Activated effector memory CD4-positive, alpha-beta T cell treated with anti-CD3 and anti-CD28 coated beads, Interleukin-2, amount 50 U/mL, for 16 hours (primary cell): Measurements from ENCODE around the gene GPR55.
"Not testable (repeated sequence)": the region's sequence is repeated elsewhere in the genome, so short reads cannot be mapped to it uniquely, and the experiment has no call there.

ENCODE experiments used
- DNase-seq: peaks from one replicate; pipeline ENCODE4 v3.0.0-alpha.2; 2020

GPR55 gene

DNA sequence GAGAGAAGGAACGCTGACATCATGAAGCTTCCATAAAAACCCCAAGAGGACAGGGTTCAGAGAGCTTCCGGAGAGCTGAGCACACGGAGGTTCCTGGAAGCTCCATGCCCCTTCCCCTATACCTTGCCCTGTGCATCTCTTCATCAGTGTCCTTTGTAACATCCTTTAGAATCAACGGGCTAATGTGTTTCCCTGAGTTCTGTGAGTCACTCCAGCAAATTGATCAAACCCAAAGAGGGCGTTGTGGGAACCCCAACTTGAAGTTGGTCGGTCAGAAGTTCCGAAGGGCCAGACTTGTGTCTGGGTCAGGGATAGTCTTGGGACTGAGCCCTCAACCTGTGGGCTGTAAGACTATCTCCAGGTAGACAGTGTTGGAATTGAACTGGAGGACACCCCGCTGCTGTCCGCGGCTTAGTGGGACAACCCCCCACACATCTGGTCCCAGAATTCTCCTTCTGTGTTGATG, 25.9 kb upstream of the GPR55 start:
- DNase-seq: no peak

- no peak for DNase-seq
Measured at GRCh38 chr2:230949966-230950873, 25.2 kb upstream of the GPR55 start.

DNA sequence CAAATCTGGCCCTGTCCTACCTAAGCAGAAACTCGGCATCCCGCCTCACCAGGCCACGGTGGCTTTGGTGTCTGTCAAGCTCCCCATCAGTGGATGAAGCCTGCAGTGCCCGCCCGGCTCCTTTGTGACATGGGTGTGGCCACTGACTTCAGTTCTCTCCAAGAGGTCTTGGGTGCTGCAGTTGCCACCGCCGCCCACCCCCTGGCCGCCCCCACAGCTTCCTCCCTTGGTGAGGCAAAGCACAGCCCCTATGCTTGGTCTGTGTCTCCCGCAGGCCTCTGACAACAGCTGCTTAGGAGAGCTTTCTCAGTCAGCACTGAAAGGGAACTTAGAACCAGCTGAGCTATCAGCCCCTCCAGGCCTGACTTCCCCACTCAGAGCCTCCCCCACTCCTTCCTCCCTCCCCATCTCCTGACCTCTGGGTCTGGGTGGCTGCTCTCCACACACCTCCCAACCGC, 22.9 kb upstream of the GPR55 start:
- no peak for DNase-seq

GRCh38 chr2:230947235-230947576, 22.2 kb upstream of the GPR55 start:
- DNase-seq: no peak

GRCh38 chr2:230946429-230947234, 21.6 kb upstream of the GPR55 start:
- no peak for DNase-seq

- DNase-seq: no peak
Measured at GRCh38 chr2:230944757-230945372, 19.8 kb upstream of the GPR55 start.

- DNase-seq: peak; percentile 83
Measured at GRCh38 chr2:230944123-230944653, 19.1 kb upstream of the GPR55 start.

GRCh38 chr2:230942920-230943896, 18.2 kb upstream of the GPR55 start:
- peak; percentile 78 for DNase-seq

- DNase-seq: no peak
Measured at GRCh38 chr2:230942371-230942770, 17.3 kb upstream of the GPR55 start.

DNA sequence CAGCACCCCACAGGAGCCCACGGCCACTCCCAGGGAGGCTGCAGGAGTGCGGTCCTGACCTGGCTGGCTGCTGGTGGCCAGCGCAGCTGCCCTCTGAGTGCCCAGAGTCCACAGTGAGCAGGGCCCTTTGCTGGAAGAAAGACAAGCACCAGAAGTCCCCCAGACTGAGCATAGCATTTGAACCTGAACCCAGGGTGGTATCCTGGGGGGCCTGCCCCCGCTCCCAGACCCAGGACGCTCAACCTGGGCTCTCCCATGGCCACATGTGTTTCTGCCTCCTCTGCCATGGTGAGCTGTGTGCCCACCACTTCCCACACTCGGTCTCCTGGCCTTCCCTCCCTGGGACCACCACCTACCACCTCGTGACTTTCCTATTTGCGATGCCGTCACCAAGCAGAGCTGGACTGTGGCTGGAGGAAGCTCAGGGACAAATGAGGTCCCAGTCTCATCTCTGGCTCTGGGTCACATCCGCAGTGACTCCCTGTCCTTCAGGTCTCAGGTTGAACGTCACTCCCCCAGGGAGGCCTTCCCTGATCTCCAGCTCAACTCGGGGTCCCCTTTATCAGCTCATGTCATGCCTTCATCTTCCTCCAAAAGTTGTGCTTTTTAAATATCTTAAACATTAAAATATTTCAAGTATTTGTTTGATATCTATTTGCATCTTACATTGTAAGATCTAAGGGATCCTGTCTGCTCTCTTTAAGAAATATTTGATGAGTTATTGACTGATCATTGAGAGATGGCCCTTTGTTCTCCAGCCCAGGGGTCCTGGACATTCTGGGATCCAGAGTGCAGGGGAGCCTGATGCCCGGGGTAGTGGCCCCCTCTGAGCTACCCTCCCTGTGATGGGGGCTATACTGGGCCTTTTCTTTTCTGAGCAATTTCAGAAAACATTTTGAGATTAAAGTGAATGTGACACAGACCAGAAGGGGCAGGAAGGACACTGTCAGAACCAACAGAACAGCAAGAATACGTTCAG, 16.4 kb upstream of the GPR55 start:
- no peak for DNase-seq

- no peak for DNase-seq
Measured at GRCh38 chr2:230940471-230940815, 15.4 kb upstream of the GPR55 start.

DNA sequence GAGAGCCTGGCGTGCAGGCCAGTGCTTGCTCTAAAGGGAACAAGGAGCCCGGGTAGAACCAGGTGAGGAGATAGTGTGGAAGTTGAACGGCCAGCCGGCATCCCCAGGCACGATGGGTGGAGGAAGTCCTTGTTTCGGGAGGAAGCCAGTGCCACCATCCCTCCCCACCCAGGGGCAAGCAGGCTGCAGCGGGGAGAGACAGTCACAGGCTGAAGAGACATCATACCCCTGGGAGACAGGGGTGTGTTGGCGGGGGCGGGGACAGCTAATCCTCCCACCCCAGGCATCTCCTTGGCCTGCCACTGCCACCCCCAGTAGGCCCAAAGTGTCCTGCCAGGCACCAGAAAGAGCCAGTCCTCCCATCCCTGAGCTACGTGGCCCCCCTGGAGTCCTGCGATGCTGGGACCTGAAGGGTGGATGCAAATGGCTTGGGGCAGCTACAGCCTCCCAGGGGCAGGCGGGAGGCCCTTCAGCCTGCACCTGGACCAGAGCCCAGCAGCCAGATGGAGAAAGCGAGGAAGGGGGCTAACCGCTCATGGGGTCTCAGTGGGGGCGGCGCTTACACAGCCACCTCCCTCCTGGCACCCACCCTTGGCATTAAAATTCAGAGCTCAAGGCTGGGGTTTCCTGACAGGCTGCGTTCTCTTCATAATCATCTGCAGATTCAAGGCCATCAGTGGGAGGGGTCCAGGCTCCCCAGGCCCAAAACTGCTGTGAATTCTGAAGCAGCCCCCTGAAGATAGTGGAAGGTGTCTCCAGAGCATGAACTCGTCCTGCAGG, 14.8 kb upstream of the GPR55 start:
- no peak for DNase-seq

DNA sequence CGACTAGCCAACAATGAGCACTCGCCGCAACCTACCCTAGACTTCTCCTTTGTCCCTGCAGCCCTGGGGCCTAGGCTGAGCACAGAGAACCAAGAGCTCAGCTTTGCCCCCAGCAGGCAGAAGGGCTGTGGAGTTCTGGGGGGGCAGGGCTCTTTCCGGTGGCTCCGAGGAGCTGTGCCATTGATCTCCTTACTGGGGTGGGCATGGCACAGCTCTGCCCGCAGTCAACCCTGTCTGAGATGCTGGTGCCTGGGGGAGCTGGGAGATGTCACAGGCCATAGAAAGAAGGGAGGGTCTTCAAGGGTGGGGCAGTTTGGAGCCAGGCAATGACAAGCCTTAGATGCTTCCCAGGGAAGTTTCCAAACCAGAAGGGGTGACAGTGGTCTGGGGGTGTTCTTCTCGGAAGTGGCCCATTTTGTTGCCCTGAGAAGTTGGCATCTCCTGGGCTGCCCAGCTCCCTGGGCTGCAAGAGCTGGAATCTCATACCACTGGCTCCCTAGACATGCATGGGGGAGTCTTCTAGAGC, 14.1 kb upstream of the GPR55 start:
- DNase-seq: no peak

DNA sequence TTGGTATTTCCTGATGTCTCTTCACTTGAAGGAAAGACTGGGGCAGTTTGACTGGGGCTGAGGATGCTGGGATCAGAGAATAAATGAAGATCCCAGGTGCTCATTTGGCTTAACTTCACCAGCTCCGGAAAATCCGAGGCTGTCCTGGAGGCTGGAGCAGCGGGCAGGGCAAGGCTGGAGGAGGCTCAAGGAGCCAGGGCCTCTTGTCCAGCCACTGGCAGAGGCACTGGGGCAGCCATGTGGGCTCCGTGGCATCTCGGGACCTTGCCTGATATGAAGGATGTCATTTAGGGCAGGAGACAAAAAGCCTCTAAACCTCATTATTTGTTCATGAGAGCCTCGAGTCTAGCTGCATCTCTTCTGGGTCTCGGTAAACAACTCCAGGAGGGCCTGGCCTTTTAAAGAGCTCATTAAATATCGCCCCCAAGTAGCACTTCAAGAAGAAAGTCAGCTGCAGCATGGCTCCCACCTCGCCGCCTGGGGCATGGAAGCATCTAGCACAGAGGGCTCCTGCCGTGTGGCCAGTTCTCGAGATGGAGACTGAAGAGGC, 13.5 kb upstream of the GPR55 start:
- no peak for DNase-seq

DNA sequence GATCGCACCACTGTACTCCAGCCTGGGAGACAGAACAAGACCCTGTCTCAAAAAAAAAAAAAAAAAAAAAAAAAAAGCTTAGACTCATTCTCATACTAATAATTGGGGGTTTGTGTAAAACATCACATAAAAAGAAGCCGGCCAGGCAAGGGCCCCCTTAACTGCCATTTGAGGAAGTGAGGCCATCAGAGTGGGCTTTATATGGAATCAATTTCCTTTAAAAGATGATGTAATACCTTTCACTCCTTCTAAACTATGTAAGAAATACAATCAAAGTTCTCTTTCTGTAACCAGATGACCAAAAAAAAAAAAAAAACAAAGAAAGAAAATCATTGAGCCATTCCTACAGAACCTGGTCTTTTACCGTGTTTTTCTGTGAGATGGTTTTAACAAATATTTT, 13.1 kb upstream of the GPR55 start:
- DNase-seq: no peak

GRCh38 chr2:230937362-230937761, 12.3 kb upstream of the GPR55 start:
- DNase-seq: no peak

DNA sequence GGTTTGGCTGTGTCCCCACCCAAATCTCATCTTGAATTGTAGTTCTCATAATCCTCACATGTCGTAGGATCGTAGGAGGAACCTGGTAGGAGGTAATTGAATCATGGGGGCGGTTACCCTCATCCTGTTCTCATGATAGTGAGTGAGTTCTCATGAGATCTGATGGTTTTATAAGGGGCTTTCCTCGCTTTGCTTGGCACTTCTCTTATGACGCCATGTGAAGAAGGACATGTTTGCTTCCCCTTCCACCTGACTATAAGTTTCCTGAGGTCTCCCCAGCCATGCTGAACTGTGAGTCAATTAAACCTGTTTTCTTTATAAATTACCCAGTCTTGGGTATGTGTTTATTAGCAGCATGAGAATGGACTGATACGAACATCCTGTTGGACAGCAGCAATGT, 11.2 kb upstream of the GPR55 start:
- not testable (repeated sequence) for DNase-seq

GRCh38 chr2:230935130-230935430, 10.0 kb upstream of the GPR55 start:
- DNase-seq: no peak
